Measurements from ENCODE around the gene CFAP221.

Gene CFAP221

DNA sequence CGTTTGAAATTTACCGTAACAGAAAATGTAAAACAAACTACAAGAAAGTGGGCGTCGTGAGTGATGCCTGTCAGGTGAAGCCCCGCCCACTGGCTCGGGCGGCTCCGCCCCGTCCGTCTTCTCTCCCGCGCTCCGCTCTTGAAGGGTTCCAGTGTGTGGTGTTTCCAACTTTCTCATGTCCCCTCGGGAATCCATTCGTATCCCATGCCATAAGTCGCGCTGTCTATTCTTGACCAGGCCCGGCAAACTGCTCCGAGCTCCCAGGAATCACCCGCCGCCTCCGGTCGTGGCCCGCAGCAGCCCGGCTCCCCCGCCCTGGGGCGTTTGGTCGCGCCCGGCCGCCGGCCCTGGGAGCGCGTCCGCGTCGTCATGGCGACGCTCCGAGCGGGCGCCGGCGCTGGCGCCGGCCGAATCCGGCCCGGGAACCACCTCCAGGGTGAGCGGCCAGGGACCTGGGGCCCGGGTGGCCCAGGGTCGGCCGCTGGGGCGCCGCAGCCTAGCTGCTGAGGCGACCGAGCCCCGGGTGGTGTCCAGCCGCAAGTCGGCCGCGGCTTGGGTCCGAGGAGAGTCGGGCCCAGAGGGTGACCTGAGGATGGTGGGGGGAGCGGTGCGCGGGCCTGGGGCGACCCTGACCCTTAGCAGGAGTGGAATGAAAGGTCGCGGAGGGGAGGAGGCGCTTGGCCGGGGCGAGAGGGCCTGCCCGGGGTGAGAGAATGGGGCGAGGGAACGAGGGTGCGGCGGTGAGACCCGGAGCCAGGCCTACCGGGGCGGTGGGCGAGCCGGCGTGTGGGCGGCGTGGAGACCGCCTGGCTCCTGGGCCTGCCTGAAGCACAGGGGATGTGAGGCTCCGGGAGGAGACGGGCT lies at the start of gene CFAP221:
Gene CFAP221, plus strand, starts transcription at position 375 of the 864 bp plus-strand sequence. CDS start 1,683 bp downstream, outside the sequence.
- DNase-seq (ENCODE audit: low read depth in 1 of 2, low spot score in 1 of 2): no peak

DNA sequence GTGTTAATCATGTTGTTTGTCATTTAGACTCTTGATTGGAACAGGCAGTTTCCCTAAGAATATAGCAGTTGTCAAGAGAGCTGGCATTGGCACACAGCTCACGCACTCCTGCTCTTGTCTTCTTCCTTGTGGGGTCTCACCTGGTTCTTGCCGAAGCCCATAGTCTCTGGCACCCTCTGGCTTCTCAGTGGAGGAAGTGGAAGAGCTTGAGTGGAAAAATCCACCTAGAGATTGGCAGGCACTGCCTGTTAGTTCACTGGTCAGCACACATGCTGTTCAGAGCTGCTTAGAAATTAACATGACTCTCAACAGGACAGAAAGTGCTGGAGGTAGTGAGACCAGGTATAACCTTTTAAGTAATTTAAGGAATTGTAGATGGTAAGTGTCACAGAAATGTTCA lies 48.3 kb upstream of the CFAP221 start:
- DNase-seq (ENCODE audit: low read depth in 1 of 2, low spot score in 1 of 2): no peak

DNA sequence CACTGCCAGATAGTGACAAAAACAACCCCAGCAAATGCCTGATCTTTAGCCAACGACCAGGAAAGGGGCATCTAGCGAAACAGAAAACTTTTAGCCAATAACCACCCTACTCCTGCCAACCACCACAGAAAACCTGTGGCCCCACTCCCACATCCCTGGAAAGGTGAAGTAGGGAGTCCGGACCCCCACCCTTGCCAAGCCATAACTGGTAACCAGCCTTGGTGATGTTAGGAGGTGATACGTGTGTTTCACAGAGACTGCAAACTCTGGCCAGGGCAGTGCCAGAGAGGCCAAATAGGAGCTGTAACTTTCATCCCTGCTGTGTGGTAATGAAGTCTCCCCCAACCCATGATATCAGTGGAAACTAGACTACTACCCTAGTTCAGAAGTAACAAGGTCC lies 47.6 kb upstream of the CFAP221 start:
- no peak for DNase-seq (ENCODE audit: low read depth in 1 of 2, low spot score in 1 of 2)

DNA sequence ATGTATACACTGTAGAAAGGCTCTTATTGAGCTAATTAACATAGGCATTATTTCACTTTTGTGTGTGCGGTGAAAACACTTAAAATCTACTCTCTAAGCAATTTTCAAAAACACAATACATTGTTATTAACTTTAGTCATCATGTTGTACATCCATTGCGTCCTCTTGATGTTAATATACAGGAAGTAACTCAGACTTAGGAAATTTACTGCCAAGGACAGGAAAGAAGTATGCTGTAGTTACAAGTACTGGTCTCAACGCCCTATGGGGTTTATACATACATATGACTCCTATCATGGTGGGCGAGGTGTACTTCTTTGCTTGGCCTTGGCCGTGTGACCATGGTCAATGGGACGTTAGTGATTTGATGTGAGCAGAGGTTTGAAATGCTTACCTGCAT lies 35.5 kb upstream of the CFAP221 start:
- no peak for DNase-seq (ENCODE audit: low read depth in 1 of 2, low spot score in 1 of 2)

DNA sequence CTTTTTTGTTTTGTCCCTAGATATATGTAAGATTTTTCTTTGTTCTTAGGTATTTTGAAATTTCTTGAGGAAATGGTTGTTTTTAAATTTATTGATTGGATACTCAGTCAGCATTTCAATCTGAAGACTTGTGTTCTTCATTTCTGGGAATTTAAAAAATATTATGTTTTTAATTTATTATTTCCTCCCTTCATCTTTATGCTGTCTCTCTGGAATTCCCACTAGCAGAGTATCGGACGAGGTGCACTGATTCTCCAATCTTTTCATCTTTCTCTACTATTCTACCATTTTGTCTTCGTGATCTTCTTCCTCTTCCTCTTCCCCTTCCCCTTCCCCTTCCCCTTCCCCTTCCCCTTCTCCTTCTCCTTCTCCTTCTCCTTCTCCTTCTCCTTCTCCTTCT lies 32.3 kb upstream of the CFAP221 start:
- DNase-seq (ENCODE audit: low read depth in 1 of 2, low spot score in 1 of 2): no peak

DNA sequence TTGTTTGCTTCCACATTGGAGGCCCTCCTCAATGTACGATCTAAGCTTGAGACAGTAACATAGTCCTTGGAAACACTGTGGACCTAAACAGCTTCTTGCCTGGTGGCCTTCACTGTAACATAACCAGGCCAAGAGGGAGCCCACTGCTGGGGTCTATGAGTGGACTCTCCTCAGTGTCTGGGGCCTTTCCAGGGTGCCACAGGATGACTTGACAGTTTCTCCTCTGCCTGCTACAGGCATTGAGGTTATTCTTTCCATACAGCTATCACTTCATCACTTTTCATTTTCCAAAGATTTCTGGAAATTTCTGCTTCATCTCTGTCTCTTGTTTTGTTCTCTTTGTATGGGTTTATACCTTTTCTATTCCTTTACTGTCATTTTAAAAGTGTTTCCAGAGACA lies 31.3 kb upstream of the CFAP221 start:
- no peak for DNase-seq (ENCODE audit: low read depth in 1 of 2, low spot score in 1 of 2)

DNA sequence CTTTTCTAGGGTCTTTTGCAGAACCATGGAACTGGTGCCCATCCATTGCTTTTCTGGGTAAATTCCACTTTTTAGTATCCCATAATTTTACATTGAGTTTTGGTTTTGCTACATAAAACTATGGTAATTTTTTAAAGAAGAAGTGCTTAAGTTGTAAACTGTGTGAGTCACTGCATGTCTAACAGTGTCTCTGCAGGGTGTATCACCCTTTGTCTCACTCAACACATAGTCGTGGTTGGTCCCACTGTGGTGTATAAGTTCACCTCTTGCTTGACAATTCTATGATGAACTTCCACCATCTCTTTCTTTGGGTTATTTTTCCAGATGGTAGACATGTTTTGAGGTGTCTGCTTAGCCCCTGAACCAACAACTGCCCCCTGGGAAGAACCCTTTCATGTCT lies 30.4 kb upstream of the CFAP221 start:
- DNase-seq (ENCODE audit: low read depth in 1 of 2, low spot score in 1 of 2): no peak

DNA sequence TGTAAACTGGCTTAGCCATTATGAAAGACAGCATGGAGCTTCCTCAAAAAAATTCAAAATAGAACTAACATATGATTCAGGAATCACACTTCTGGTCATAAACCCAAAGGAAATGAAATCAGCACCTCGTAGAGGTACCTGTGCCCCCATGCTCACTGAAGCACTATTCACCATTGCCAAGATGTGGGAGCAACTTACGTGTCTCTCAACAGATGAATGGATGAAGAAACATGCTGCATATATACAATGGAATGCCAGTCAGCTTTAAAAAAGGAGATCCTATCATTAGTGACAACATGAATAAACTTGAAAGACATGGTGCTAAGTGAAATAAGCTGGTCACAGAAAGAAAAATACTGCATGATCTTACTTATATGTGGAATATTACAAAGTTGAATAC lies 28.1 kb upstream of the CFAP221 start:
- no peak for DNase-seq (ENCODE audit: low read depth in 1 of 2, low spot score in 1 of 2)

DNA sequence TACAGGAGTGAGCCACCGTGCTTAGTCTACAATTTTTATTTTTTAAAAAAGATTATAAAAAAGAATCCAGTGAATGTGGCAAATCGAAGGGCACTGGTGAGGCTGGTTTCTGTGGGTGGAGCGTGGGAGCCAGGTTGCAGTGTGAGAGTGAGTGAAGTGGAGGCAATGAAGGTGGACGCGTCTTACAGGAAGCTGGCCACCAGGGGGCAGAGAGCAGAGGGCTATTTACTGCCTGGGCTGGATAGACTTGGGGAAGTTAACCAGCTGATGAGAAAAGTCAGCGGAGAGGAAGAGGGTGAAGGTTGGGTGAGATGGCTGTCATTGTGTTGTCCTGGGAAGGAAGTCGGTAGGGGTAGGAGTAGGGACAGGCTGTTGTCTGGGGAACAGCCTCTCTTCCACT lies 26.8 kb upstream of the CFAP221 start:
- DNase-seq (ENCODE audit: low read depth in 1 of 2, low spot score in 1 of 2): no peak

DNA sequence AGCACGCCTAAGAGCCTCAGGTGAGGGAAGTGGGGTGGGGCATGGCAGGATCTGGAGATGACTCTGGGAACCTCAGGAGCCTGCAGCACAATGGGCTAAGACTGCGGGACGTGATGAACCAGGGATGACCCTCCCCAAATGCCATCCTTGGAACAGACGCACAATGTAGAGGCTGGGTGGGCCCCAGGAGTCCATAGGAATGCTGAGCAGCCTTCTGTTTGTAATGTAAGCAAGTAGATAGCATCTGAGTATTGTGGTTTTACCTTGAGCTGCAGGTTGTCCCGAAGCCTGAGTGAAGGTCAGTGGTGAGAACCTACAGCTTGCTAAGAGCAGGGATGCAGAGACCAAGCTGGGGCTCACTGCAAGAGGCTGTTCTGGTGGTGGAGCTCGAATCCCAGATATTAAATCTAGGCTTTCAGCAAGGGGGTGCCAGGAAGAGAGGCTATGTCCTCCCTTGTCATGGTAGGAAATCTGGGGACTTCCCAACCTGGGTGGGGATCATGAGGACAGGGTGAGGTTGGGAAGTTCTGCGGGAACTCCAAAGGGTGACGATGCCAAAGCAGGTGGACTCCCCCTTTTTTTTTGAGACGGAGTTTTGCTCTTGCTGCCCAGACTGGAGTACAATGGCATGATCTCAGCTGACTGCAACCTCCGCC lies 25.7 kb upstream of the CFAP221 start:
- no peak for DNase-seq (ENCODE audit: low read depth in 1 of 2, low spot score in 1 of 2)

DNA sequence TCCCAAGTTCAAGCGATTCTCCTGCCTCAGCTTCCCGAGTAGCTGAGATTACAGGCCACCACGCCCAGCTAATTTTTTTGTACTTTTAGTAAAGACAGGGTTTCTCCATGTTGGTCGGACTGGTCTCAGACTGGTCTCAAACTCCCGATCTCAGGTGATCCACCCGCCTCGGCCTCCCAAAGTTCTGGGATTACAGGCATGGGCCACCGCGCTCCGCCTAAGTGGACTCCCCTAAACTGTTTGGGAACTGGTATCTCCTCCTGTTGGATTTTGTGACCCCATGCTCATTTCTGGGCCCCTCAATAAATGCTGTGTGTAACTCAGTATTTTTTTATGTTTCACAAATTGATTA lies 25.2 kb upstream of the CFAP221 start:
- no peak for DNase-seq (ENCODE audit: low read depth in 1 of 2, low spot score in 1 of 2)

DNA sequence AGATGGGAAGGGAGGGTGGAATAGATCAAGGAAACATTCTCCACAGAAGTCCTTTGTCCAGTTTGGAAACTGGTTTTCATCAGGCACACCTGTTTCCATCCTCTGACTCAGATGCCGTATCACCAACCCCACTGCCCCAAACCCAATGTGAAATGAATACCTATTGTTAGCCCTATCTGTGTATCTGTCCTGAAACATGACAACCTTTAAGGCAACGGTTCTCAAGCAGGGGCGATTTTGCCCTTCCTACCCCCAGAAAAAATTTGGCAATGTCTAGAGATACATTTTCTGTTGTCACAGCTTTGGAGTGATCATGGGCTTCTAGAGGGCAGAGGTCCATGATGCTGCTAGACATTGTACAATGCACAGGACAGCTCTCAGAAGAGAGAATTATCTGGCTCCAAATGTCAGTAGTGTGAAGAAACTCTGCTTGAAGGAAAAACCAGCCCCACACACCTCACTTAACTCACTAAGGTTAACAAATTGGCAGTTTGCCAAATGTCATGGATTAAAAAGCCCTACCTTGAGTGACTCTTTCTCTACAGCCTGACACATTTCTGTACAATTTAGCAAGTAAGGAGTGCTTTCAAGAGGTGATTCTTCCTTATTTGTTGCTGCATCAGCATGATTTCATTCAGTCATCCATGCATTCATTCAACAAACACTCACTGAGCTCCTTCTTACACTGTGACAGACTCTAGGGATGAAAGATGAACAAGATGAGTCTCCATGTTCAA lies 23.4 kb upstream of the CFAP221 start:
- no peak for DNase-seq (ENCODE audit: low read depth in 1 of 2, low spot score in 1 of 2)

DNA sequence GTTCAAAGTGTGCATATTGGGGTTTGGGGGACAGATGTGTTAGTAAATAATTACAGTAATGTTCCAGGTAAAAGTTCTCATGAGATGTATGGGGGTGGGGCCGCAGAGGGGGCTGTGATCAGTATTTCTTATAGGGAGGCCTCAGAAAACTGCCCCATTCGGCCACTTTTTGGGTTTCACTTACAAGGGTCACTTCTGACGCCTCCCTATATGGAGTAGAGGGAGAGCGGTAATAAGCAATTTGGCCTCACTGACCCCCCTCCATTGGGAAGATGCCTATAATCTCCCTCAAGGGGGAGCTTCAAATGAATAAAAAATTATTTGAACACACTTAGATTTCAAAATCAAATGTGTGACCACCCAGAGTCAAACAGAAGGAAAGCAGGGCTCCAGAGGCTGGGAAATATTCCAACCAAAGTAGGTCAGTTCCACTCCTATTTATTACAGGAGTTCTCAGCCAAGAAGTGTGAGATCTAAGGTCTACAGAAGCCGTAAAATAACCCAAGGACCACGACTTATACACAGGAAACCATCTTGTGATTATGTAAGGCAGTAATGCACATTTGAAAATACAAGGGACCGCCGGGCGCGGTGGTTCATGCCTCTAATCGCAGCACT lies 22.7 kb upstream of the CFAP221 start:
- no peak for DNase-seq (ENCODE audit: low read depth in 1 of 2, low spot score in 1 of 2)

DNA sequence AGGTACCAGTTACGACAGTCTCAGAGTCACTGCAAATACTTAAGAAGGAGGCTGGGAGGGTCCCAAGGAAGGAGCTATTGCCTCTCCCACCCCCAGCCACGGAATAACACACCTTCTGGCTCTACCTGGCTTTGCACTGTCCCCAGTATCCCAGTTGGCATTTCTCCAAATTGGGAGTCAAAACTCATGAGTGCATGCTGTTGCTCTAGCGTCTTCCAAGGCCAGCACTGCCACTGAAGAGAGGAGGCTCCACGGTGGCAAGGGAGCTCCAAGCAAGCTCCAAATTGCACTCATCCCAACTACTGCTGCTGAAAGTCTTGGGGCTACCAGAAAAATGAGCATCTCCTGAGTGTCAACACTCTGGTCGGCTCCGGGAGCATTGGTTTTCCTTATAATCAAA lies 21.6 kb upstream of the CFAP221 start:
- no peak for DNase-seq (ENCODE audit: low read depth in 1 of 2, low spot score in 1 of 2)

DNA sequence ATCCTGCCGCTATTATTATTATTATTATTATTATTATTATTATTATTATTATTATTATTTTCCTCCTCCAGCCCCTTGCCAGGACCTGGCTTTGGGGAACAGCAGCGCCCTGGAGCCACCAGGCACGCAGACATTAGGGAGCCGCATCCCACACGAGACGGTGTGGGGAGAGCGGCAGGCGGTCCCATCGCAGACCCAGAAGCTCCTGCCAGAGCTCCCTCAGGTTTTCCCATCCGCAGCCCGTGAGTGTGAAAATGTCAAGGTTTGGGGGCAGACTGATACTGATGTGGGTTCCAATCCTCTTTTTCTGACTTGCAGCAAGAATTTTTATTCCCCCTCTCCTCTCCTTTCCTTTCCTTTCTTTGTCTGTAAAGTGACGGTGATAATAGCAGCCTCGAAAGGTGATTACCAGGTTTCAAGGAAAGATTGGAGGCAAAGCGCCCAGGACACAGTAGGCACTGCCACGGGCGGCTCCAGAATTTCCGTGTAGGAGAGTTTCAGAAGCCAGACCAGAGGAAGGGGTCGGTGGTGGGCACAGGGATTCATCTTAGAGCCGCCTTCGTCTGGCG lies 20.8 kb upstream of the CFAP221 start:
- DNase-seq (ENCODE audit: low read depth in 1 of 2, low spot score in 1 of 2): no peak

DNA sequence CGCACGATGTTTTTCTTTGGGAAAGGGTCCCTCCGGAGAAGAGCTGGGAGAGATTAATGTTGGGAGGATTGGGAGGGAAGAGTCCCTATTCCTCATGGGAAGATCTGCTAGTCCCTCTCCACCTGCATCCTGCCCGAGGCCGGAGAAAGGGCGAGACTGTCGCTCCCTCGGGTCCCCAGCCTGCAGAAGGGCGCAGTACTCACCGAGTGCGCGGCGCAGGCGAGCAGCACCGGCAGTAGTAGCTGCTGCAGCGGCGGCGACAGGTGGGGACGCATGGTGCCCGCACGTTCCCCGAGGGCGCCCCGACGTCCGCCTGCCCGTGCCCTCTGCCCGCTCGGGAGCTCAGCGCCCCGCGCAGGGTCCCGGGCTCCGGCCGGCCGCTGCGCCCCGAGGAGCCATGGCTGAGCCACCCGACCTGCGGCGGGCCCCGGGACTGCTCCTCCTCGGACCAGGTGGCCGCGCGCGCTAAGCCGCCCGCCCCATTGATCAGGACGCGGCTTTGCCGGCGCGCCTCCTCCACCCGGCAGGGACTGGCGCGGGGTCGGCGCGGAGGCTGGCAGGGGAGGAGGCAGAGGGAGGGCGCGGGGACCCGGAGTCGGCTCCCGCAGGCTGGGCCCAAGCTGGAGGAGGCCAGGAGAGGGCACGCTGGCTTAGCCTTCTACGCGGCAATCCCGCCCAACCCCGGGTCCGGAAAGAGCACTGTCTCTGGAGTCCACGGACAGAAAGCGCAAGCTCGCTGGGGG lies 20.1 kb upstream of the CFAP221 start, which contains the start of gene SCTR:
Gene SCTR, minus strand, starts transcription at position 532 of the 743 bp plus-strand sequence. Its CDS starts 257 bp downstream, at position 275.
- DNase-seq (ENCODE audit: low read depth in 1 of 2, low spot score in 1 of 2): no peak

DNA sequence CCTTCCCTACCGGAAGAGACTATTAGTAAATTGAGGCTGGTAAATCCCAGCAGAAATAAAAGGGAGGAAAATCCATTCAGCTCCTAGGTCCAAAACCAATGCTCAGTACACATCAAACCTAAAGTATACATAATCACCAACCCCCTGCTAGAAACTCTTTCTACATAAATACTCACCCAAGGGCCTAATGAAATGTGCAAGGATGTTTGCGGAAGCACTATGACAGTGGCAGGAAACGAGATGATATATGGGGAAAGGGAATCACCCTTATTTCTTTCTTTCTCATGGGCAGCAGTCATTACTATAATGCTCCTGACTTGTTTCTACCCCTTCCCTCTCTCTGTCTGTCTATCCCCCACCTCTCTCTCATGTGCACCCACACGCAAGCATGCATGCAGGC lies 18.6 kb upstream of the CFAP221 start:
- no peak for DNase-seq (ENCODE audit: low read depth in 1 of 2, low spot score in 1 of 2)

DNA sequence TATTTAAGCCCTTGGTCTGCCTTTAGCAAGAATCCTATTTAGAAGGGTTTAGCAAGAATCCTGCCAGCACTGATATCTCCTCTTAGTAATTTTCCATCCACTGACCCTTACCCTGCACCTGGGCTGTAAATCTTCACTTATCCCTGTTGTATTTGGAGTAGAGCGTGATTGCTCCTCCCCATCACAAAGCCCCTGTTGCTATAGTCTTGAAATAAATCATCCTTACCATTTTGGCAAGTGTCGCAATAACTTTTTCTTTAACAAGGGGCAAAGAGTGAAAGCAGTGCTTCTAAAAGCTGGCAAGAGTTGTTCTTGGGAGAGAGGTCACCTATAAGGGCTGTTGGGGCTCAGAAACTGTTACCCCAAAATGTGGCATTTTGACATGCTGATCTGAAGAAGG lies 16.2 kb upstream of the CFAP221 start:
- DNase-seq (ENCODE audit: low read depth in 1 of 2, low spot score in 1 of 2): no peak

DNA sequence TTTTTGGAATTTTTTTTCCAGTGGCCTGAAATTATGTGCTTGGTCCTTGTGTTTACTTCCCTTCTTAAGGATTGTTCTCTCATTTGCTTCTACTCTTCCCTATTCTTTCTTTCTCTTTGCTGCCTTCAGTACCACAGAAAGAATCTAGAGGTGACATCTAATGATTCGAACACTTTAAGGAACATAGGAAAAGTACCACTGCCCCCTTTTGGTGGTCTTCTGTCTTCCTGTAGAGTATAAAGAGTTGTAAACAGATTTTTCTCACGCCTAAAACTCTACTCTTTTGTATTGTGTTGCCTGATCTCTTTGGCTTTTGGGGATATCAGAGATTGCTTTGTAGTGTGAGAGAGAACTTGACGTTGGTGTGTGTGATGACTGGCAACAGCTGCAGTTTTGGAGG lies 13.0 kb upstream of the CFAP221 start:
- DNase-seq (ENCODE audit: low read depth in 1 of 2, low spot score in 1 of 2): no peak

DNA sequence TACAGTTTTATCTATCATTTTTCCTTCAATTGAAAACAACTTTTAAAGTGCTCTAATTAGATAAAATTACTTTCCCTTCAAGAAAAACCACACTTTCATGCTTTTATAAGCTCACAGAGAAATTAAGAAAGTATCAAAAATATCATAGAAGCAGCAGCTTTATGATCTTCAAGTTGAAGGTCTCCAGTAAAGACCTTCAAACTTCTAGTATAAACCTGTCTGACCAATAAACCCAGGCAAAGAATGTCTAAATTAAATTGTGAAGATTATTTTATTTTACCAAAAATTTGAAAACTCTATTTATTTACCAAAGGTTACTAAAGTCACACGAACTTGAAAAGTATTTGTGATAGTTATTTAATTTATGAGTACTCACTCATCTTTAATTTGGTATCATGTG lies 10.7 kb upstream of the CFAP221 start:
- no peak for DNase-seq (ENCODE audit: low read depth in 1 of 2, low spot score in 1 of 2)

DNA sequence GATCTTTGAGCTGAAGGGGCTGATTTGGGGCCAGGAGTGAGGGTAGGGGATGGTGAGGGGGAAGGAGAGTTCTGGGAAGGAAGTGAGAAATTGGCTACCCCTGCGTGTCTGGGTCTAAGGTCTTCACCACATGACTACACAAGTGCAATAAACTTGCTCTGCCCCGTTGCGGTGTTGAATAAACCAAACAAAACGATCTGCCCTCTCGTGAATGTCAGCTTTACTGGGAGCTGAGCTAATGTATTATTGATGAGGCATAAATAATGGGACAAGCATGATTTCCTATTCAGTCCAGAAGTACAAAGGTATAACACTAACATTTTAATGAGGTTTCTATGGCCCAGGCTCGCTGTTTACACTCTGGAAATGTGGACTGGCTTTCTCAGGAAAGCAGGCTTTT lies 8.0 kb upstream of the CFAP221 start:
- no peak for DNase-seq (ENCODE audit: low read depth in 1 of 2, low spot score in 1 of 2)
